22Rv1 (cell line): ENCODE data around the gene GTF2IRD1.

Source experiments
- H3K27ac ChIP-seq: fragments of 450-650 bp; 2 replicates; pipeline ENCODE4 v1.5.1; 2017
- ZFX ChIP-seq: fragments of 450-650 bp; IDR thresholded peaks from 2 replicates; pipeline ENCODE4 v1.6.1; 2017; ENCODE audit warnings: antibody characterized with exemption, borderline replicate concordance
- TF ChIP-seq, protein P1 (sequence below): fragments of 450-650 bp; IDR thresholded peaks from 2 replicates; pipeline ENCODE4 v1.5.1; 2017; ENCODE audit warnings: mild to moderate bottlenecking

GTF2IRD1 gene

DNA sequence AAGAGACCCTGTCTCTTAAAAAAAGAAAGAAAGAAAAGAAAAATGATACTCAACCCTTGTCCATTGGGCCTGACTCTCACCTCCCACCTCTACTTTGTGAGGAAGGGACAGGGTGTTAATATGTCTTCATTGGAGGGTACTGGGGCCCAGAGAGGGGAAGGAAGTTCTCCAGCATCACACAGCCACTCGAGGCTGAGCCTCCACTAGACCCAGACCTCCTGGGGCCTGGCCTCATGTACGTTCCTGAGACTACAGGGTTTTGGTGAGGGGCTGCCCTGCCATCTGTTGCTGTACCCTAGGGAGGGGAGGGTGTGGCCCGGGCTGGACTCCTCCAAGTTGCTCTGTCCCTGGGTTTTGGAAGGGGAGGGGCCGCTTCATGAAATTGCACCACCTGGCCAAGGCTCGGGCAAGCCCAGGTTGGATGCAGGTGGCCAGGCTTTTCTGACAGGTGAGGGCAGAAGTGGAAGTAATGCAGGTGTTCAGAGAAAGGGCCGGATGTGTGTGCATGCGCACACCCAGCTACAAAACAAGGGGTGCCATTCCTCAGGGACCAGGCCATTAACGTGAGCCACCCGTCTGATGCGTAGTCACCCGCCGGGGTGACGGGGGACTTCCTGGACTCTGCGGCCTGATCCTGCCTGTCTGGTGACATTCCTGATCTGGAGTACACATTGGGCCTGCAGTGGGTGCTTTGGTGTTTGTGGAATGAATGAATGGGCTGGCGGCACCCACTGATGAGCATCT, 21.7 kb downstream of the GTF2IRD1 start:
- H3K27ac ChIP-seq: no peak overlapping the region
- TF ChIP-seq, protein P1, sequence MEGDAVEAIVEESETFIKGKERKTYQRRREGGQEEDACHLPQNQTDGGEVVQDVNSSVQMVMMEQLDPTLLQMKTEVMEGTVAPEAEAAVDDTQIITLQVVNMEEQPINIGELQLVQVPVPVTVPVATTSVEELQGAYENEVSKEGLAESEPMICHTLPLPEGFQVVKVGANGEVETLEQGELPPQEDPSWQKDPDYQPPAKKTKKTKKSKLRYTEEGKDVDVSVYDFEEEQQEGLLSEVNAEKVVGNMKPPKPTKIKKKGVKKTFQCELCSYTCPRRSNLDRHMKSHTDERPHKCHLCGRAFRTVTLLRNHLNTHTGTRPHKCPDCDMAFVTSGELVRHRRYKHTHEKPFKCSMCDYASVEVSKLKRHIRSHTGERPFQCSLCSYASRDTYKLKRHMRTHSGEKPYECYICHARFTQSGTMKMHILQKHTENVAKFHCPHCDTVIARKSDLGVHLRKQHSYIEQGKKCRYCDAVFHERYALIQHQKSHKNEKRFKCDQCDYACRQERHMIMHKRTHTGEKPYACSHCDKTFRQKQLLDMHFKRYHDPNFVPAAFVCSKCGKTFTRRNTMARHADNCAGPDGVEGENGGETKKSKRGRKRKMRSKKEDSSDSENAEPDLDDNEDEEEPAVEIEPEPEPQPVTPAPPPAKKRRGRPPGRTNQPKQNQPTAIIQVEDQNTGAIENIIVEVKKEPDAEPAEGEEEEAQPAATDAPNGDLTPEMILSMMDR: no peak
- TF ChIP-seq ZFX: no peak

DNA sequence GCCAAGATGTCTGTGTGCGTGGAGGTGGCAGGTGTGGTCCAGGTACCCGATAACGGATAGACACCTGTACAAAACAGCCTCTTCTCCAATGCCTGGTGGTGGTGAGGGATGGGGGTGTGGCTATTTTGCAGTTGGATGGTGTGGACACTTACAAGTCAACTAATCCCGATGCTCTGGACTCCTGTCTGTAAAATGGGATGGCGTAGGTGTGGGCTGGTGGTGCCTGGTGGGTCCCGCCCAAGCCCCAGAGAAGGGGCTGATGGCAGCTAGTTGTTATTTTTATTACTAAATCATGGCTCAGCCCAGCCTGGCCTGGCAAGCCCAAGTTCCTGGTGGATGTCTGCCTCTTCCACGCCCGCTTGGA, 22.3 kb downstream of the GTF2IRD1 start:
- no peak for TF ChIP-seq ZFX
- TF ChIP-seq, protein P1: no peak
- H3K27ac ChIP-seq: no peak overlapping the region

DNA sequence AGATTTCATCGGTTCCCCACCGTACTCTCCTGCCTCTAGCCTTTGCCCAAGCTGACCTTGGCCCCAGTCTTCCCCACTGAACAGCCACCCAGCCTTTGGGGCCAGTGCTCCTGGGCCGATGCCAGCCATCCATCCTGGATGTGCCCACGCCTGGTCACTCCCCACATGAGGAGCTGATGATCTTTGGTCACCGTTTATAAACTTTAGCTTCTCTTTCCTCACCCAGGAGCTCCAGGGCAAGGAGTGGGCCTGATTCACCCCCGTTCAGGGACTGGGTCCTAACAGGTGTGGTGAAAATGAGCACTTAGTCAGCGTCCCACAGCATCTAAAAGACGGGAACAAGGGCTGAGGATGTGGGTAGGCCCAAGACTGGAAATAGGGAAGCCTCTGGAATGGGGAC, 22.9 kb downstream of the GTF2IRD1 start:
- TF ChIP-seq, protein P1: no peak
- no peak for TF ChIP-seq ZFX
- H3K27ac ChIP-seq: no peak overlapping the region

DNA sequence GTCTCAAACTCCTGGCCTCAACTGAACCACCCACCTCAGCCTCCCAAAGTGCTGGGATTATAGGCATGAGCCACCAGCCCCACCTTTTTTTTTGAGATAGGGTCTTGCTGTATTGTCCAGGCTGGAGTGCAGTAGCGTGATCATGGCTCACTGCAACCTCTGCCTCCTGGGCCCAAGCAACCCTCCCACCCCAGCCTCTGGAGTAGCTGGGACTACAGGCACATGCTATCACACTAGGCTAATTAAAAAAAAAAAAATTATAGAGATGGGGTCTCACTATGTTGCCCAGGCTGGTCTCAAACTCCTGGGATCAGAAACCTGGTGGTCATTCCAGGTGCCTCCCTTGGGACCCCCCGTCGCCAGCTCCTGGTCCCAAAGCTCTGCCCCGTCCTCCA, 25.0 kb downstream of the GTF2IRD1 start:
- H3K27ac ChIP-seq: no peak overlapping the region
- no peak for TF ChIP-seq ZFX
- TF ChIP-seq, protein P1: no peak

DNA sequence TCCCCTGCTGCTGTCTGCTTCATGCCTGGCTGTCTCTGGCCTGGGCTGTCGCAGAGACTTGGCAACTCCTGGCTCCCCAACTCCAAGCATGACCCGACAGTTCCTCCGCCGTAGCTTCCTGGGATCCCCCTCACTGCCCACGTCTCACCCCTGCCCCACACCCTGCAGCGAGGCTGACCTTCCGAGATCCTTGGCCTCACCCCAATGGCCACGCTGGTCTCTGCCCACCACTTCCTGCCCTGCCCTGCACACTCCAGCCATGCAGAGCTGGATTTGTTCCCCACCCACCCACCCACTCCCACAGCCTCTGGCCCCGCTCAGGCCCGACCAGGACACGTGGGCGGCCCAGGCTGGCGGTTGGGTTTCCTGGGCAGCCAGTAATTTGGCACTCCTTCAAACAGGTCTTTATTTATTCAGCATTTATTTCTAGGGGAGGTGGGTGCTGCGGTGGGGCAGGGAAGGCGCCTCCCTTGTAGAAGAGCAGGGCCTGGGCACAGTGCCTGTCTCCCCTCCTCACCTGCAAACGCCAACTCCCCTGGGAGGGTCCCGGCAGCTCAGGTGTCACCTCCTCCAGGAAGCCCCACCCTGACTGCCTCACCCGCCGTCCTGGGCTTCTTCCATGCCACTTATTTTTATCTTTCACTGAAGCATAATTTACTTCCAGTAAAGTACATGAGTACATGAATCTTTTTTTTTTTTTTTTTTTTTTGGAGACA, 25.5 kb downstream of the GTF2IRD1 start:
- no peak overlapping the region for H3K27ac ChIP-seq

DNA sequence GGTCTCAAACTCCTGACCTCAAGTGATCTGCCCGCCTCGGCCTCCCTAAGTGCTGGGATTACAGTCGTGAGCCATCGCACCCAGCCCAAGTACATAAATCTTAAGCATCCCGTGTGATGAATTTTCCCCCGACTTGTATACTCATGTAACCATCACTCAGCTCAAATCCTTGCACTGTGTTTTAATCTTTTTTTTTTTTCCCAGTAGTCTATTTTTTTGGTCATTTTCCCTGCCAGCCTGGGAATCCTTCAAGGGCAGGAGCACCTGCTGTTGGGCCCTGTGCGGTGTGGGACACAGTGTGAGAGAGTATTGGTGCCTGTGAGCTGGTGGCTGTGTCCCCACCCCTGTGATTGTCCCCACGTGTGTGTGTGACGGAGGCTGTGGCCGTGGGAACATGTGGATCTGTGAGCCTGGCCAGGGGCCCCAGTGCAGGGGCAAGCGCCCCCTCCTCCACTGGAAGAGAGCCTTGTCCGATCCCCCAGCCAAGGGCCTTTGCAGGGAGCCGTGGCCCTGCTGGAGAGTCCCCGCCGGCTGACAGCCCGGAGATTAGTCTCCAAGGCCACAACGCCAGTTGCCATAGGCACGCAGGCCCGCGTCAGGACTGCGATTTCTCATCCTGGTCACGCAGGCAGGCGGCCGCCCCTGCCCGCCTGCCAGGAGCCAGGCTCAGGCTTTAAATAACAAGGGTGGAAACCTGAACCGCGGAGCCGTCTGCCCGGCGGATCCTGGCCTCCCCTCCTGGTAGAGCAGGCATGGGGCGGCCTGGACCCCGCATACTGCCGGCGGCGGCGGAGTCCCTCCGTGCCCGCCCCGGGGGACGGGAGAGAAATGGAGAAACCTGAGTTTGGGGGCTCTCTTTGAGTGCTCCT, 26.5 kb downstream of the GTF2IRD1 start:
- TF ChIP-seq, protein P1: no peak
- TF ChIP-seq ZFX: no peak
- H3K27ac ChIP-seq: no peak overlapping the region

More for the DNA sequence above, 25.5 kb downstream of the GTF2IRD1 start:
- TF ChIP-seq, protein P1: no peak
- no peak for TF ChIP-seq ZFX
